Measurements from ENCODE around the gene MAN1A2.

DNA sequence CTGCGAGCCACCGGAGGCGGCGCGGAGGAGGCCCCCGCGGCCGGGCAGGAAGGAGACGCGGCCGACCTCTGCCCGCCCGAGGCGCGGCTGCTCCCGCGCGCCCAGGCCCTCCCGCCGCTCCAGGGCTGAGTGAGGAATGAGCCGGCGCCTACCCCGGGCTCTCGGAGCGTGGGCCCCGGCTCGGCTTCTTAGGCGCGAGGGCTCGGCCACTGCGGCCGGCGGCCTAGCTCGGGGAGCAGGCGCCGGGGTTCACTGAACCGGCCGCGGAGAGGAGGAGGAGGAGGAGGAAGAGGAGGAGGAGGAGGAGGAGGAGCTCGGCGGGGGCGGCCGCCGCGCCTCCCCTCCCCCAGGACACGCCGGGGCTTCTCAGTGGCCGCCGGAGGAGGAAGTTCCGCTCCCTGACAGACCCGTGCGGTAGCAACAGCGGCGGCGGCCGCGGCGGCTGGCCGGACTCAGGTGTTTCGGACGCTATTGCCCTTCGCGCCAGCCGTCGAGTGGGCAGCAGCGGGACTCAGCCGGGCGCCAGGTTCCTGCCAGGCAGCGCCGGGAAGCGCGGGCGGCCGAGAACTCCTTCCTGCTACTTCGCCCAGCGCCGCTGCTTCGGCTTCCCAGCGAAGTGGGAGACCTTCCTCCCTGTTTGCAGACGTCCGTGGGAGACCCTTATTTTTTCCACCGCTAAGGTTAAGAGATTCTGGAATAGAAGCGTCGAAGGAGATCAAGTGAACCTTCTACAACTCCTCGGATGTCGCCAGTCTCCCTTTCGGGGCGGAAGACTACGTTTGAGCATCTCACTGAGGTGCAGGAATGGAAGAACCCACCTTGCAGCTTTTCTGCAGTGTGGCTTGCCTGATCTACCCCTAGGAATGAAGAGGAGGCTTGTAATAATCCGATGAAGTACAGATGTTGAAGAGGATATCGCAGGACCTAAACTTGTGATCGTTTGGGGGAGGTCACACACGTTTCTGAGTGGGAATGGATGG lies at the start of gene MAN1A2:
- TF ChIP-seq, protein P1, sequence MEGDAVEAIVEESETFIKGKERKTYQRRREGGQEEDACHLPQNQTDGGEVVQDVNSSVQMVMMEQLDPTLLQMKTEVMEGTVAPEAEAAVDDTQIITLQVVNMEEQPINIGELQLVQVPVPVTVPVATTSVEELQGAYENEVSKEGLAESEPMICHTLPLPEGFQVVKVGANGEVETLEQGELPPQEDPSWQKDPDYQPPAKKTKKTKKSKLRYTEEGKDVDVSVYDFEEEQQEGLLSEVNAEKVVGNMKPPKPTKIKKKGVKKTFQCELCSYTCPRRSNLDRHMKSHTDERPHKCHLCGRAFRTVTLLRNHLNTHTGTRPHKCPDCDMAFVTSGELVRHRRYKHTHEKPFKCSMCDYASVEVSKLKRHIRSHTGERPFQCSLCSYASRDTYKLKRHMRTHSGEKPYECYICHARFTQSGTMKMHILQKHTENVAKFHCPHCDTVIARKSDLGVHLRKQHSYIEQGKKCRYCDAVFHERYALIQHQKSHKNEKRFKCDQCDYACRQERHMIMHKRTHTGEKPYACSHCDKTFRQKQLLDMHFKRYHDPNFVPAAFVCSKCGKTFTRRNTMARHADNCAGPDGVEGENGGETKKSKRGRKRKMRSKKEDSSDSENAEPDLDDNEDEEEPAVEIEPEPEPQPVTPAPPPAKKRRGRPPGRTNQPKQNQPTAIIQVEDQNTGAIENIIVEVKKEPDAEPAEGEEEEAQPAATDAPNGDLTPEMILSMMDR (IDR thresholded peaks at IDR 0.05), result no peak
- TF ChIP-seq POLR2A (IDR thresholded peaks at IDR 0.05) (peak; percentile 85), POLR2AphosphoS5 (IDR thresholded peaks at IDR 0.05) (peak; percentile 82)

Data from prostate gland (tissue), 2 donors.